ENCODE measurements around the gene TWNK.

DNA sequence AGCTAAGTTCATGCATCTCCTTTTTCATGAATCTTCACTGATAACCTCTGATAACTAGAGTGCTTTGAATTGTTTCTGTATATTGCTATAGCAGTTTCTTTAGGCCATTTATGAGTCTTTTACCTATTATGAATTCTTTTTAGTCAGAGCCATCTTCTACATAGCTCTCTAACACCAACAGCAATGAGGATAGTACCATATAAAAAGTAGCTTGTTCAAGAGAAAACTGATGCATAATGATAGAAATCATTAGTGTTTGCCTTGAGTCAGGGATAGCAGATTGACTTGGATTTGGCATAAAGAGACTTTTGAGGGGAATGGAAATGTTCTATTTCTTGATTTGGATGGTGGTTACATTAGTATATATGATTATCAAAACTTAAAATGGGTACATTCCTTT is 43.8 kb upstream of the TWNK start:
- TF ChIP-seq, protein P1, sequence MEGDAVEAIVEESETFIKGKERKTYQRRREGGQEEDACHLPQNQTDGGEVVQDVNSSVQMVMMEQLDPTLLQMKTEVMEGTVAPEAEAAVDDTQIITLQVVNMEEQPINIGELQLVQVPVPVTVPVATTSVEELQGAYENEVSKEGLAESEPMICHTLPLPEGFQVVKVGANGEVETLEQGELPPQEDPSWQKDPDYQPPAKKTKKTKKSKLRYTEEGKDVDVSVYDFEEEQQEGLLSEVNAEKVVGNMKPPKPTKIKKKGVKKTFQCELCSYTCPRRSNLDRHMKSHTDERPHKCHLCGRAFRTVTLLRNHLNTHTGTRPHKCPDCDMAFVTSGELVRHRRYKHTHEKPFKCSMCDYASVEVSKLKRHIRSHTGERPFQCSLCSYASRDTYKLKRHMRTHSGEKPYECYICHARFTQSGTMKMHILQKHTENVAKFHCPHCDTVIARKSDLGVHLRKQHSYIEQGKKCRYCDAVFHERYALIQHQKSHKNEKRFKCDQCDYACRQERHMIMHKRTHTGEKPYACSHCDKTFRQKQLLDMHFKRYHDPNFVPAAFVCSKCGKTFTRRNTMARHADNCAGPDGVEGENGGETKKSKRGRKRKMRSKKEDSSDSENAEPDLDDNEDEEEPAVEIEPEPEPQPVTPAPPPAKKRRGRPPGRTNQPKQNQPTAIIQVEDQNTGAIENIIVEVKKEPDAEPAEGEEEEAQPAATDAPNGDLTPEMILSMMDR (IDR thresholded peaks at IDR 0.05), result no peak
- TF ChIP-seq POLR2A (IDR thresholded peaks at IDR 0.05) (no peak), POLR2AphosphoS5 (IDR thresholded peaks at IDR 0.05) (no peak), EP300 (IDR thresholded peaks at IDR 0.05) (no peak)

Measured in stomach (tissue), 4 donors.